Suprapubic skin (tissue), 3 donors: Measurements from ENCODE around the gene EVL.

ENCODE experiments used
- EP300 ChIP-seq: sonication (generic); formaldehyde crosslinking; IDR thresholded peaks from one replicate; pipeline ENCODE4 v1.6.1; 2017; ENCODE audit warnings: antibody characterized with exemption
- TF ChIP-seq, protein P1 (sequence below), 2 donors: fragments of 200-600 bp in 1 of 2; fragments of 450-650 bp in 1 of 2; sonication (generic) in 1 of 2; IDR thresholded peaks; one replicate each; pipeline ENCODE4 v1.5.1; 2016 to 2019; ENCODE audit warnings: antibody characterized with exemption in 2 of 2, mild to moderate bottlenecking in 1 of 2, moderate library complexity in 1 of 2

GRCh38 chr14:100192672-100193416 is 127.6 kb downstream of the EVL start:
- TF ChIP-seq, protein P1, sequence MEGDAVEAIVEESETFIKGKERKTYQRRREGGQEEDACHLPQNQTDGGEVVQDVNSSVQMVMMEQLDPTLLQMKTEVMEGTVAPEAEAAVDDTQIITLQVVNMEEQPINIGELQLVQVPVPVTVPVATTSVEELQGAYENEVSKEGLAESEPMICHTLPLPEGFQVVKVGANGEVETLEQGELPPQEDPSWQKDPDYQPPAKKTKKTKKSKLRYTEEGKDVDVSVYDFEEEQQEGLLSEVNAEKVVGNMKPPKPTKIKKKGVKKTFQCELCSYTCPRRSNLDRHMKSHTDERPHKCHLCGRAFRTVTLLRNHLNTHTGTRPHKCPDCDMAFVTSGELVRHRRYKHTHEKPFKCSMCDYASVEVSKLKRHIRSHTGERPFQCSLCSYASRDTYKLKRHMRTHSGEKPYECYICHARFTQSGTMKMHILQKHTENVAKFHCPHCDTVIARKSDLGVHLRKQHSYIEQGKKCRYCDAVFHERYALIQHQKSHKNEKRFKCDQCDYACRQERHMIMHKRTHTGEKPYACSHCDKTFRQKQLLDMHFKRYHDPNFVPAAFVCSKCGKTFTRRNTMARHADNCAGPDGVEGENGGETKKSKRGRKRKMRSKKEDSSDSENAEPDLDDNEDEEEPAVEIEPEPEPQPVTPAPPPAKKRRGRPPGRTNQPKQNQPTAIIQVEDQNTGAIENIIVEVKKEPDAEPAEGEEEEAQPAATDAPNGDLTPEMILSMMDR (IDR thresholded peaks at IDR 0.05) = peak; percentile 88 to 94
- no peak for TF ChIP-seq EP300
